Measurements from ENCODE around the gene NINJ2. TPM values are rescaled to one million over a fixed set of nuclear protein-coding genes. Genes with fewer than 3 reads are reported as not detected.

The NINJ2 gene
- 0.38 to 0.66 TPM (median 0.57 TPM) in 3 of 5 replicates, not detected in the others for total RNA-seq (2022; extraction: Qiagen RNA extraction; ENCODE audit: low read depth)

GRCh38 chr12:663293-663871, at the start of gene NINJ2:
TSS of gene NINJ2 (minus strand) at chr12:663445. CDS start at chr12:663360, 85 bp downstream.

Other genes starting within 250 kb of the NINJ2 start
- gene B4GALNT3, start 203.5 kb downstream of the NINJ2 start, total RNA-seq (2022; extraction: Qiagen RNA extraction; ENCODE audit: low read depth): 0.34 to 1.0 TPM (median 0.69 TPM) in 5 replicates
- gene WNK1, start 89.1 kb upstream of the NINJ2 start, total RNA-seq (2022; extraction: Qiagen RNA extraction; ENCODE audit: low read depth): 56.4 to 103 TPM (median 82.9 TPM) in 5 replicates